Measurements from ENCODE around the gene PTAFR.

DNA sequence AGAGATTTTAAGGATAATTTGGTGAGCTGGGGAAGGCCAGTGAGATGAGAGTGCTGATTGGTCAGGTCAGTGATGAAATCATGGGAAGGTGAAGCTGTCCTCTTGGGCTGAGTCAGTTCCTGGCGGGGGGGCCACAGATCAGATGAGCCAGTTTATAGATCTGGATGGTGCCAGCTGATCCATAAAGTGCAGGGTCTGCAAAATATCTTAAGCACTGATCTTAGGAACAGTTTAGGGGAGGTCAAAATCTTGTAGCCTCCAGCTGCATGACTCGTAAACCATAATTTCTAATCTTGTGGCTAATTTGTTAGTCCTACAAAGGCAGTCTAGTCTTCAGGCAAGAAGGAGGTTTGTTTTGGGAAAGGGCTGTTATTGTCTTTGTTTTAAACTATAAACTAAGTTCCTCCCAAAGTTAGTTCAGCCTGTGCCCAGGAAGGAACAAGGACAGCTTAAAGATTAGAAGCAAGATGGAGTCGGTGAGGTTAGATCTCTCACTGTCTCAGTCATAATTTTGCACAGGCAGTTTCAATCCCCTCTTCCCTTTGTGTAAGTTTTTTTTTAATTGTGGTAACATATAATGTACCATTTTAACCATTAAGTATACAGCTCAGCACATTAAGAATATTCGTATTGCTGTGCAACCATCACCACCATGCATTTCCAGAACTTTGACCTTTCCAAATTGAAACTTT is 39.4 kb downstream of the PTAFR start:
- TF ChIP-seq, protein P1, sequence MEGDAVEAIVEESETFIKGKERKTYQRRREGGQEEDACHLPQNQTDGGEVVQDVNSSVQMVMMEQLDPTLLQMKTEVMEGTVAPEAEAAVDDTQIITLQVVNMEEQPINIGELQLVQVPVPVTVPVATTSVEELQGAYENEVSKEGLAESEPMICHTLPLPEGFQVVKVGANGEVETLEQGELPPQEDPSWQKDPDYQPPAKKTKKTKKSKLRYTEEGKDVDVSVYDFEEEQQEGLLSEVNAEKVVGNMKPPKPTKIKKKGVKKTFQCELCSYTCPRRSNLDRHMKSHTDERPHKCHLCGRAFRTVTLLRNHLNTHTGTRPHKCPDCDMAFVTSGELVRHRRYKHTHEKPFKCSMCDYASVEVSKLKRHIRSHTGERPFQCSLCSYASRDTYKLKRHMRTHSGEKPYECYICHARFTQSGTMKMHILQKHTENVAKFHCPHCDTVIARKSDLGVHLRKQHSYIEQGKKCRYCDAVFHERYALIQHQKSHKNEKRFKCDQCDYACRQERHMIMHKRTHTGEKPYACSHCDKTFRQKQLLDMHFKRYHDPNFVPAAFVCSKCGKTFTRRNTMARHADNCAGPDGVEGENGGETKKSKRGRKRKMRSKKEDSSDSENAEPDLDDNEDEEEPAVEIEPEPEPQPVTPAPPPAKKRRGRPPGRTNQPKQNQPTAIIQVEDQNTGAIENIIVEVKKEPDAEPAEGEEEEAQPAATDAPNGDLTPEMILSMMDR (IDR thresholded peaks at IDR 0.05), result no peak
- TF ChIP-seq POLR2A (IDR thresholded peaks at IDR 0.05), result no peak

Measured in right lobe of liver (tissue), 4 donors.